Measurements from ENCODE around the gene PDS5A. TPM values are rescaled to one million over a fixed set of nuclear protein-coding genes. Genes with fewer than 3 reads are reported as not detected.

Gene PDS5A
- polyA plus RNA-seq, 3 donors = 14.2 to 19.4 (median 17.7) TPM

DNA sequence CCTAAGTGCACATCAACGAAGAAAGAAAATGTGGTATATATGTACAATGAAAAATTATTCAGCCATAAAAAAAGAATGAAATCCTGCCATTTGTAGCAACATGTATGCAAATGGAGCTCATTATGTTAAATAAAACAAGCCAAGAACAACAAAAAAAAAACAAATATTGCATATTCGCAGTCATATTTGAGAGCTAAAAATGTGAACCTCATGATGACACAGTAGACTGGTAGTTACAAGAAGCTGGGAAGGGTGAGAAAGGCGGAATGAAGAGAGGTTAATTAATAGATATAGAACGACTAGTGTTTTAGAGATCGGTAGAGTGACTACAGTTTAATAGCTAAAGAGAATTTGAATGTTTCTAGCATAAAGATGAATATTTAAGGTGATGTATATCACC lies 89.2 kb downstream of the PDS5A start:
- Histone ChIP-seq H3K36me3 (replicated peaks in 1 of 2; ENCODE audit: control insufficient read depth in 1 of 2, insufficient read depth in 2 of 2, low read length in 2 of 2) (peaks cover 66 to 98% of the 10 kb centered on the region in 2 donors), H3K27me3 (ENCODE audit: control insufficient read depth in 2 of 2, insufficient read depth in 2 of 2, low read length in 2 of 2) (no peaks in the 10 kb centered on the region), H3K79me2 (ENCODE audit: insufficient read depth, low read length) (no peaks in the 10 kb centered on the region), H2AFZ (ENCODE audit: insufficient read depth, low read depth, low read length, poor library complexity, severe bottlenecking) (no peak overlapping the region), H3K4me1 (ENCODE audit: control insufficient read depth in 1 of 2, insufficient read depth in 2 of 2, low read length in 2 of 2) (no peaks in the 10 kb centered on the region), H3K9me3 (replicated peaks in 1 of 2; ENCODE audit: control insufficient read depth in 1 of 2, insufficient read depth in 1 of 2, low read length in 2 of 2) (no peaks in the 10 kb centered on the region), H4K20me1 (ENCODE audit: insufficient read depth, low read length) (no peaks in the 10 kb centered on the region), H3K4me3 (replicated peaks in 1 of 3; ENCODE audit: low read depth in 2 of 3, low read length in 3 of 3) (no peak overlapping the region), H3K27ac (ENCODE audit: low read depth in 1 of 2, low read length in 2 of 2) (no peak overlapping the region), H3K9ac (ENCODE audit: insufficient read depth, low read length, poor library complexity, severe bottlenecking) (no peak overlapping the region), H3K4me2 (replicated peaks; ENCODE audit: extremely low read depth, low read length, poor library complexity, severe bottlenecking) (no peak overlapping the region)
- Mint-ChIP-seq H3K27me3 (ENCODE audit: low read depth in 3 of 3) (no peaks in the 10 kb centered on the region), H3K36me3 (peaks cover 70 to 88% of the 10 kb centered on the region in 2 donors), H3K4me1 (no peaks in the 10 kb centered on the region), H3K4me3 (no peak overlapping the region), H3K9me3 (no peaks in the 10 kb centered on the region), H3K27ac (no peak overlapping the region)
- no peak for DNase-seq
- intact Hi-C loops (cut with micrococcal nuclease) = no loop called here
- 100% methylated on average over 1 of the region's 5 CpGs for WGBS (ENCODE audit: insufficient coverage)
- TF ChIP-seq, protein P1, sequence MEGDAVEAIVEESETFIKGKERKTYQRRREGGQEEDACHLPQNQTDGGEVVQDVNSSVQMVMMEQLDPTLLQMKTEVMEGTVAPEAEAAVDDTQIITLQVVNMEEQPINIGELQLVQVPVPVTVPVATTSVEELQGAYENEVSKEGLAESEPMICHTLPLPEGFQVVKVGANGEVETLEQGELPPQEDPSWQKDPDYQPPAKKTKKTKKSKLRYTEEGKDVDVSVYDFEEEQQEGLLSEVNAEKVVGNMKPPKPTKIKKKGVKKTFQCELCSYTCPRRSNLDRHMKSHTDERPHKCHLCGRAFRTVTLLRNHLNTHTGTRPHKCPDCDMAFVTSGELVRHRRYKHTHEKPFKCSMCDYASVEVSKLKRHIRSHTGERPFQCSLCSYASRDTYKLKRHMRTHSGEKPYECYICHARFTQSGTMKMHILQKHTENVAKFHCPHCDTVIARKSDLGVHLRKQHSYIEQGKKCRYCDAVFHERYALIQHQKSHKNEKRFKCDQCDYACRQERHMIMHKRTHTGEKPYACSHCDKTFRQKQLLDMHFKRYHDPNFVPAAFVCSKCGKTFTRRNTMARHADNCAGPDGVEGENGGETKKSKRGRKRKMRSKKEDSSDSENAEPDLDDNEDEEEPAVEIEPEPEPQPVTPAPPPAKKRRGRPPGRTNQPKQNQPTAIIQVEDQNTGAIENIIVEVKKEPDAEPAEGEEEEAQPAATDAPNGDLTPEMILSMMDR (IDR thresholded peaks at IDR 0.05) = no peak

DNA sequence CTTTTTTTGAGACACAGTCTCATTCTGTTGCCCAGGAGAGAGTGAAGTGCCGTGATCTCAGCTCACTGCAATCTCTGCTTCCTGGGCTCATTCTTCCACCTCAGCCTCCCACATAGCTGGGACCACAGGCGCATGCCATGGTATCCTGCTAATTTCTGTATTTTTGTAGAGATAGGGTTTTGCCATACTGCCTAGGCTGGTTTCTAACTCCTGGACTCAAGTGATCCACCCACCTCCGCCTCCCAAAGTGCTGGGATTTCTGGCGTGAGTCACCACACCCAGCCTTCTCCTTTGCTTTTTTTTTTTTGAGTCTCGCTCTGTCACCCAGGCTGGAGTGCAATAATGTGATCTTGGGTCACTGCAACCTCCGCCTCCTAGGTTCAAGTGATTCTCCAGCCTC lies 94.1 kb downstream of the PDS5A start:
- TF ChIP-seq, protein P1 (IDR thresholded peaks at IDR 0.05) = no peak
- Mint-ChIP-seq H3K4me3 (no peak overlapping the region), H3K36me3 (peaks cover 62 to 75% of the 10 kb centered on the region in 2 donors), H3K27me3 (ENCODE audit: low read depth in 3 of 3) (peaks cover 0 to 2% (median 0%) of the 10 kb centered on the region in 3 donors), H3K27ac (peak overlapping the region in 1 of 7 donors; percentile 42), H3K4me1 (no peaks in the 10 kb centered on the region), H3K9me3 (no peaks in the 10 kb centered on the region)
- intact Hi-C loops (cut with micrococcal nuclease) = no loop called here
- Histone ChIP-seq H3K9ac (ENCODE audit: insufficient read depth, low read length, poor library complexity, severe bottlenecking) (no peak overlapping the region), H3K36me3 (replicated peaks in 1 of 2; ENCODE audit: control insufficient read depth in 1 of 2, insufficient read depth in 2 of 2, low read length in 2 of 2) (peaks cover 56 to 90% of the 10 kb centered on the region in 2 donors), H3K4me2 (replicated peaks; ENCODE audit: extremely low read depth, low read length, poor library complexity, severe bottlenecking) (no peak overlapping the region), H3K27ac (ENCODE audit: low read depth in 1 of 2, low read length in 2 of 2) (no peak overlapping the region), H3K9me3 (replicated peaks in 1 of 2; ENCODE audit: control insufficient read depth in 1 of 2, insufficient read depth in 1 of 2, low read length in 2 of 2) (no peaks in the 10 kb centered on the region), H3K4me1 (ENCODE audit: control insufficient read depth in 1 of 2, insufficient read depth in 2 of 2, low read length in 2 of 2) (no peaks in the 10 kb centered on the region), H3K27me3 (ENCODE audit: control insufficient read depth in 2 of 2, insufficient read depth in 2 of 2, low read length in 2 of 2) (no peaks in the 10 kb centered on the region), H2AFZ (ENCODE audit: insufficient read depth, low read depth, low read length, poor library complexity, severe bottlenecking) (no peak overlapping the region), H3K79me2 (ENCODE audit: insufficient read depth, low read length) (no peaks in the 10 kb centered on the region), H4K20me1 (ENCODE audit: insufficient read depth, low read length) (no peaks in the 10 kb centered on the region), H3K4me3 (replicated peaks in 1 of 3; ENCODE audit: low read depth in 2 of 3, low read length in 3 of 3) (no peak overlapping the region)
- 100% methylated on average over 3 of the region's 6 CpGs for WGBS (ENCODE audit: insufficient coverage)
- DNase-seq = no peak
